IMR-90 (cell line): Measurements from ENCODE around the gene MSLN. TPM values are rescaled to one million over a fixed set of nuclear protein-coding genes. Genes with fewer than 3 reads are reported as not detected.

ENCODE experiments used
- ATAC-seq: fragments of 200-7000 bp; cut with Tn5 transposase; 2 replicates; pipeline ENCODE4 v1.9.1; 2020; ENCODE audit warnings: low read depth, mild to moderate bottlenecking, moderate library complexity
- BruUV-seq: library from RNA; stranded (reverse); fragments of 400-500 nt; replicated peaks from 2 replicates; lab custom pipeline; 2021; lab: Mats Ljungman, UMichigan
- CTCF ChIA-PET: fragments of 300-600 bp; formaldehyde crosslinking; extraction: SDS; loops from one replicate; lab custom pipeline; 2021; ENCODE audit warnings: antibody characterized with exemption; lab: Yijun Ruan, JAX
- POLR2A ChIA-PET: fragments of 300-600 bp; sonication (Branson Sonifier 250); formaldehyde crosslinking; loops from one replicate; lab custom pipeline; 2022; ENCODE audit warnings: antibody characterized with exemption; ENCODE audit not compliant: unreplicated experiment; lab: Charles Lee
- DNase-seq: peaks from one replicate; pipeline ENCODE4 v3.0.0; 2013
- H2AFZ ChIP-seq: replicated peaks from 2 replicates; pipeline ENCODE3; 2013; ENCODE audit warnings: low read length, mild to moderate bottlenecking; ENCODE audit not compliant: poor library complexity
- H2AK5ac ChIP-seq: 2 replicates; pipeline ENCODE4 v1.6.1; 2013; ENCODE audit warnings: low read depth, low read length, inconsistent platforms
- H2AK9ac ChIP-seq: replicated peaks from 2 replicates; pipeline ENCODE3; 2013; ENCODE audit warnings: mild to moderate bottlenecking, low read depth, low read length, moderate library complexity; ENCODE audit not compliant: poor library complexity
- H2BK120ac ChIP-seq: 2 replicates; pipeline ENCODE4 v1.6.1; 2013; ENCODE audit warnings: low read depth, low read length, inconsistent platforms
- H2BK15ac ChIP-seq: 3 replicates; pipeline ENCODE4 v1.6.1; 2013; ENCODE audit warnings: low read depth, low read length, inconsistent platforms
- H2BK20ac ChIP-seq: 2 replicates; pipeline ENCODE4 v1.6.1; 2013; ENCODE audit warnings: low read depth, mild to moderate bottlenecking, inconsistent platforms, low read length, moderate library complexity
- H2BK5ac ChIP-seq: 2 replicates; pipeline ENCODE4 v1.6.1; 2013; ENCODE audit warnings: mild to moderate bottlenecking, low read depth, low read length, inconsistent platforms; ENCODE audit not compliant: poor library complexity, severe bottlenecking
- H3K14ac ChIP-seq: replicated peaks from 2 replicates; pipeline ENCODE4 v1.6.1; 2013; ENCODE audit warnings: low read depth, low read length, inconsistent platforms
- H3K18ac ChIP-seq: 2 replicates; pipeline ENCODE4 v1.6.1; 2013; ENCODE audit warnings: low read depth, low read length, control low read depth
- H3K23ac ChIP-seq: 2 replicates; pipeline ENCODE4 v1.6.1; 2013; ENCODE audit warnings: low read depth, low read length, inconsistent platforms
- H3K27ac ChIP-seq: 2 replicates; pipeline ENCODE4 v1.5.1; 2013; ENCODE audit warnings: mild to moderate bottlenecking, control low read depth, low read length; ENCODE audit not compliant: insufficient read depth
- H3K27me3 ChIP-seq: 2 replicates; pipeline ENCODE4 v1.6.1; 2013; ENCODE audit warnings: low read length; ENCODE audit not compliant: control insufficient read depth, insufficient read depth
- H3K36me3 ChIP-seq: 2 replicates; pipeline ENCODE4 v1.6.1; 2013; ENCODE audit warnings: low read length, mixed read lengths; ENCODE audit not compliant: control insufficient read depth, insufficient read depth
- H3K4ac ChIP-seq: 2 replicates; pipeline ENCODE4 v1.6.1; 2013; ENCODE audit warnings: low read depth, low read length, inconsistent platforms
- H3K4me1 ChIP-seq: 2 replicates; pipeline ENCODE4 v1.6.1; 2013; ENCODE audit warnings: low read length, mixed read lengths; ENCODE audit not compliant: control insufficient read depth, insufficient read depth
- H3K4me2 ChIP-seq: 2 replicates; pipeline ENCODE4 v1.6.1; 2013; ENCODE audit warnings: low read depth, mild to moderate bottlenecking, control low read depth, low read length, moderate library complexity
- H3K4me3 ChIP-seq: 2 replicates; pipeline ENCODE4 v1.5.1; 2013; ENCODE audit warnings: low read depth, mild to moderate bottlenecking, control low read depth, low read length, moderate library complexity; ENCODE audit not compliant: insufficient read depth
- H3K56ac ChIP-seq: 2 replicates; pipeline ENCODE4 v1.6.1; 2013; ENCODE audit warnings: low read length, inconsistent platforms; ENCODE audit not compliant: insufficient read depth; ENCODE audit errors: extremely low read depth
- H3K79me1 ChIP-seq, 2 experiments: 2 replicates each; pipeline ENCODE4 v1.6.1; 2013; ENCODE audit warnings: low read length in 2 of 2, inconsistent platforms in 1 of 2, low read depth in 1 of 2
- H3K9ac ChIP-seq: 2 replicates; pipeline ENCODE4 v1.6.1; 2013; ENCODE audit warnings: low read depth, low read length, control low read depth
- H3K9me1 ChIP-seq: 2 replicates; pipeline ENCODE4 v1.6.1; 2013; ENCODE audit warnings: low read length, inconsistent platforms; ENCODE audit not compliant: insufficient read depth
- H3K9me3 ChIP-seq: 2 replicates; pipeline ENCODE4 v1.6.1; 2013; ENCODE audit warnings: low read length; ENCODE audit not compliant: control insufficient read depth, insufficient read depth
- H4K20me1 ChIP-seq: 2 replicates; pipeline ENCODE4 v1.6.1; 2013; ENCODE audit warnings: low read length, inconsistent platforms; ENCODE audit not compliant: insufficient read depth
- H4K5ac ChIP-seq: 2 replicates; pipeline ENCODE4 v1.6.1; 2013; ENCODE audit warnings: mild to moderate bottlenecking, low read depth, low read length, control low read depth
- H4K8ac ChIP-seq, 2 experiments: 2 replicates each; pipeline ENCODE4 v1.6.1; 2013; ENCODE audit warnings: low read depth in 2 of 2, low read length in 2 of 2, control low read depth in 1 of 2, inconsistent platforms in 1 of 2
- H4K91ac ChIP-seq: 2 replicates; pipeline ENCODE4 v1.6.1; 2013; ENCODE audit warnings: low read depth, low read length, inconsistent platforms; ENCODE audit not compliant: insufficient read depth
- BHLHE40 ChIP-seq: fragments of 150-350 bp; IDR thresholded peaks from 2 replicates; pipeline ENCODE4 v1.6.1; 2016; ENCODE audit warnings: mild to moderate bottlenecking, low read depth, low read length
- CEBPB ChIP-seq: IDR thresholded peaks from 2 replicates; pipeline ENCODE4 v1.6.1; 2012; ENCODE audit warnings: low read depth, low read length, improper control_type of control experiment
- CHD1 ChIP-seq: IDR thresholded peaks from 2 replicates; pipeline ENCODE4 v1.6.1; 2012; ENCODE audit warnings: low read depth, low read length, improper control_type of control experiment
- CTCF ChIP-seq: conservative IDR thresholded peaks from 2 replicates; pipeline ENCODE4 v1.5.1; 2012; ENCODE audit warnings: mild to moderate bottlenecking, low read depth, low read length, improper control_type of control experiment
- MAZ ChIP-seq: IDR thresholded peaks from 2 replicates; pipeline ENCODE4 v1.6.1; 2012; ENCODE audit warnings: low read depth, mild to moderate bottlenecking, low read length, improper control_type of control experiment, moderate library complexity, borderline replicate concordance
- MXI1 ChIP-seq: IDR thresholded peaks from 2 replicates; pipeline ENCODE4 v1.6.1; 2012; ENCODE audit warnings: low read depth, mild to moderate bottlenecking, low read length, moderate library complexity, borderline replicate concordance
- NFE2L2 ChIP-seq: fragments of 150-350 bp; IDR thresholded peaks from 2 replicates; pipeline ENCODE4 v1.6.1; 2016; ENCODE audit warnings: low read depth, mild to moderate bottlenecking, low read length
- POLR2A ChIP-seq: IDR thresholded peaks from 2 replicates; pipeline ENCODE4 v1.6.1; 2012; ENCODE audit warnings: mild to moderate bottlenecking, low read depth, low read length
- RAD21 ChIP-seq: IDR thresholded peaks from 2 replicates; pipeline ENCODE4 v1.6.1; 2012; ENCODE audit warnings: low read length, improper control_type of control experiment
- RCOR1 ChIP-seq: IDR thresholded peaks from 2 replicates; pipeline ENCODE4 v1.6.1; 2012; ENCODE audit warnings: mild to moderate bottlenecking, low read length, improper control_type of control experiment; ENCODE audit not compliant: insufficient replicate concordance
- SMC3 ChIP-seq: fragments of 150-350 bp; IDR thresholded peaks from 2 replicates; pipeline ENCODE4 v1.6.1; 2016; ENCODE audit warnings: low read depth, mild to moderate bottlenecking, antibody characterized with exemption, low read length, moderate library complexity
- WGBS, 2 experiments: methylation state at CpG; one replicate each; pipeline versions ENCODE4 v1.1.5 to v1.1.7; 2013; ENCODE audit warnings: missing lambda C conversion rate in 2 of 2; ENCODE audit not compliant: insufficient read length in 1 of 2; ENCODE audit errors: extremely low coverage in 2 of 2; 5-methylcytosine and 5-hydroxymethylcytosine counted together
- dilution Hi-C: fragments of 300-500 bp; cut with HindIII; formaldehyde crosslinking; loops from one replicate; pipeline ENCODE4 v1.14.3; 2018; ENCODE audit warnings: low sequenced_read_pairs; ENCODE audit not compliant: unreplicated experiment
- in situ Hi-C: fragments of 300-500 bp; cut with MboI; formaldehyde crosslinking; loops from 3 replicates; pipeline ENCODE4 v1.14.3; 2019; ENCODE audit warnings: low sequenced_read_pairs, inconsistent platforms, mixed read lengths
- intact Hi-C: fragments of 100-400 bp; cut with micrococcal nuclease; formaldehyde crosslinking; loops from 2 replicates; pipeline ENCODE4 v1.10.0; 2022
- polyA plus RNA-seq, 3 experiments: library from polyadenylated mRNA; depleted of rRNA; stranded (reverse); fragments of >200 nt; gene quantifications; 2 replicates each; pipeline ENCODE4 v1.2.3, GENCODE V29; 2012; ENCODE audit warnings: low replicate concordance in 1 of 3
- total RNA-seq: library from RNA; depleted of rRNA; stranded (reverse); fragments of >200 nt; gene quantifications from 2 replicates; pipeline ENCODE4 v1.2.3, GENCODE V29; 2012
- TF ChIP-seq, protein P1 (sequence below): fragments of 150-350 bp; IDR thresholded peaks from 2 replicates; pipeline ENCODE4 v1.6.1; 2017; ENCODE audit warnings: mild to moderate bottlenecking, antibody characterized with exemption, low read length, low read depth

MSLN gene
- total and polyA plus RNA-seq, 2 of the 4 experiments (the other 2 are of a cell fraction), result 0.14 TPM; not detected in 1

DNA sequence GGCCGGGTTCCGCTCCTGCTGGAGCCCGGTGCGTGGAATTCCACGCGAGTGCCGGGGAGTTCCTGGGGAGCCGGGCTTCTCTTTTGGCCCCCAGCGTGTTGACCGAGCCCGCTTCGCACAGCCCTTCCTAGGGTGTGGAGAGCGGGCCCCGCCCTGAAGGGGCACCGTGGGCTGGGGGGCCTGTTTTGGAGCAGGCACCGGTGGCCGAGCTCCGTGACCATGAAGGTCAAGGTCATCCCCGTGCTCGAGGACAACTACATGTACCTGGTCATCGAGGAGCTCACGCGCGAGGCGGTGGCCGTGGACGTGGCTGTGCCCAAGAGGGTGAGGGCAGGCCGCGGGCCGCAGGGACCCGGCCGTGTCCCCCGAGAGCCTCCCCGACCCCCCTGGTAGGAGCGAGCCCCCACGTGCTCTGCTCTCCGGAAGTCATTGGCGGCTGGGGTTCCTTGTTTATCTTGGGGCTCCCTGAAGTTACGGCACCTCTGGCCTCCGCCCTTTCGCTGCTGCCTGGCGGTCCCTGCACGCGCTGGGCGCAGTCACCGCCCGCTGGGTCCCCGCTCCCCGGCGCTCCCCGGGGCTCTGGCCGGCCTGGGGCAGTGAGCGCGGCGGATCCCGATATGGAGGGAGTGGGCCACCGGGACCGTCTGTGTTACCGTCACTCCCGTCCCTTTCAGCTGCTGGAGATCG lies 33.1 kb upstream of the MSLN start:
- Histone ChIP-seq H4K5ac (peak overlapping the region; percentile 62), H3K4ac (peak overlapping the region; percentile 98), H3K56ac (no peak overlapping the region), H2BK15ac (peak overlapping the region; percentile 80; the same call in 1 of the 3 replicates), H3K27me3 (no peaks in the 10 kb centered on the region), H3K23ac (peak overlapping the region; percentile 99), H4K8ac (peak overlapping the region; percentile 96 to 100), H2AK9ac (peak overlapping the region; percentile 99), H3K9ac (peak overlapping the region; percentile 90), H2AK5ac (peak overlapping the region; percentile 100), H3K18ac (peak overlapping the region; percentile 50; the same call in 1 of the 2 replicates), H4K20me1 (peaks cover 4% of the 10 kb centered on the region), H4K91ac (peak overlapping the region; percentile 96), H2BK120ac (peak overlapping the region; percentile 60), H3K79me1 (peaks cover 0 to 5% of the 10 kb centered on the region in 2 experiments; a peak in 1 of 4 replicates), H2AFZ (peak overlapping the region; percentile 93), H3K4me3 (peak overlapping the region; percentile 62), H3K36me3 (peaks cover 9% of the 10 kb centered on the region; the same call in 1 of the 2 replicates), H3K9me1 (peaks cover 2% of the 10 kb centered on the region; the same call in 1 of the 2 replicates), H3K27ac (peak overlapping the region; percentile 76; the same call in 1 of the 2 replicates), H3K9me3 (no peaks in the 10 kb centered on the region), H3K4me2 (peak overlapping the region; percentile 98), H2BK5ac (no peak overlapping the region), H3K14ac (peak overlapping the region; percentile 99), H3K4me1 (peaks cover 6% of the 10 kb centered on the region), H2BK20ac (no peak overlapping the region)
- dilution Hi-C loops, result no loop called here
- 0% methylated on average over 35 of the region's 61 CpGs; no CpG with 5 or more reads in 1 of the 2 experiments for WGBS, 2 experiments
- DNase-seq, result no peak
- peak; percentile 4 for ATAC-seq
- intact Hi-C loops, result loop anchor here (5.0 kb wide), 1 partner anchor 60 kb away; the partner anchor contains the start of genes CHTF18 and RPUSD1
- POLR2A ChIA-PET, result no interaction called here
- CTCF ChIA-PET, result no interaction called here
- in situ Hi-C loops, result no loop called here
- TF ChIP-seq SMC3 (no peak), CTCF (no peak), NFE2L2 (no peak), CEBPB (no peak), POLR2A (peak; percentile 20; the same call in 1 of the 2 replicates), CHD1 (no peak), MAZ (no peak; the same call in 1 of the 2 replicates), BHLHE40 (no peak), RCOR1 (no peak), MXI1 (no peak), RAD21 (no peak)
- TF ChIP-seq, protein P1, sequence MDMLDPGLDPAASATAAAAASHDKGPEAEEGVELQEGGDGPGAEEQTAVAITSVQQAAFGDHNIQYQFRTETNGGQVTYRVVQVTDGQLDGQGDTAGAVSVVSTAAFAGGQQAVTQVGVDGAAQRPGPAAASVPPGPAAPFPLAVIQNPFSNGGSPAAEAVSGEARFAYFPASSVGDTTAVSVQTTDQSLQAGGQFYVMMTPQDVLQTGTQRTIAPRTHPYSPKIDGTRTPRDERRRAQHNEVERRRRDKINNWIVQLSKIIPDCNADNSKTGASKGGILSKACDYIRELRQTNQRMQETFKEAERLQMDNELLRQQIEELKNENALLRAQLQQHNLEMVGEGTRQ, result peak; percentile 16; the same call in 1 of the 2 replicates
- no TSS peak for BruUV-seq
